Measurements from ENCODE around the gene SLC44A1.

GRCh38 chr9:105455836-105456475 lies 211.5 kb downstream of the SLC44A1 start:
- no peak for TF ChIP-seq CTCF (IDR thresholded peaks at IDR 0.05; ENCODE audit: insufficient read depth, low read length)
- no peak for TF ChIP-seq POLR2AphosphoS5 (IDR thresholded peaks at IDR 0.05; ENCODE audit: low read depth)
